Peyer's patch (tissue), 4 donors: ENCODE measurements around the gene STUB1.

Experiments
- POLR2A ChIP-seq, 2 donors: fragments of 450-650 bp; IDR thresholded peaks; one replicate each; pipeline ENCODE4 v1.5.1; 2017; ENCODE audit warnings: antibody characterized with exemption in 2 of 2, mild to moderate bottlenecking in 2 of 2, moderate library complexity in 2 of 2
- TF ChIP-seq, protein P1 (sequence below), 6 experiments: fragments of 450-650 bp in 4 of 6; fragments of 200-600 bp in 2 of 6; sonication (generic) in 1 of 6; IDR thresholded peaks; one replicate each; pipeline ENCODE4 v1.5.1; 2017 to 2019; ENCODE audit warnings: antibody characterized with exemption in 6 of 6, mild to moderate bottlenecking in 3 of 6, moderate library complexity in 1 of 6

DNA sequence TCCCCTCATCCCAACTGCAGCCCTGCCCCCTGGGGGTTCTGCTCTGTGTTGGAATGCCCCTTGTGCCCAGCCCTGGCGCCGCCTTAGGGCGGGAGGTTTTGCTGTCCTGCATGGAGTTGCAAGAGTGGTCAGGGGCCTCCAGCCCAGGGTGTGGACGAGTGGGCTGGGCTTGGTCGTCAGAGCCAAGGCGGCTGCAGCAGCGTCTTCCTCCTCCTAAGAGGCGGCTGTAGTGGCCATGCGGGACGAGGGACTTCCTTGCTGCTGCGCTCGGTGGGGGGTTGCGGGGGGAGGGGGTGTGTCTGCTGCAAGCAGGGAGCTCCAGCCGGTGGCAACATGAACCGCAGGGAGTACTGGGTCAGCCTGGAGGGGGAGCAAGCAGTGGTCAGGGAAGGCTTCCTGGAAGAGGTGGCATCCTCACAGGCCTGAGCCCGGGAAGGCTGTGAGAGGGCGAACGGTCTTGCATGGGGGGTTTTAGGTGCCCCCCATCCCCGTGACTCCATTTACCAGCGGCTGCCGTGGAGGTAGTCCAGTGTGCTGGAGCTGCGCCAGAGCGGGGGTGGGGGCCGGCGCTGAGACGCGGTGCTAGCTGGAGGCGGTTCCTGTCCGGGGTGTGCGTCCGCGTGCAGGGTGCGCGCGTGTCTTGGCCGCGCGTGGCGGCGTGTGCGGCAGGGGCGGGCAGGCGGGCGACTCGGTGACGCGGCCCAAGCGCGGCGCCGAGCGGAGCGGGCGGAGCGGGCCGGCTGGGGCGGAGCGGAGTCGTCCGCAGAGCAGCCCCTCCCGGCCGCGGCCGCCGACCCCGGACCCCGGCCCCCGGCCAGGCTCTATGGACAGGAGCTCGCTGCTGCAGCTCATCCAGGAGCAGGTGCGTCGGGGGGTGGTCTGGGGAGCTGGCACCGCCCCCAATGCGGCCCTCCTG is 5.0 kb upstream of the STUB1 start, which contains the start of gene RHBDL1:
- TF ChIP-seq, protein P1, sequence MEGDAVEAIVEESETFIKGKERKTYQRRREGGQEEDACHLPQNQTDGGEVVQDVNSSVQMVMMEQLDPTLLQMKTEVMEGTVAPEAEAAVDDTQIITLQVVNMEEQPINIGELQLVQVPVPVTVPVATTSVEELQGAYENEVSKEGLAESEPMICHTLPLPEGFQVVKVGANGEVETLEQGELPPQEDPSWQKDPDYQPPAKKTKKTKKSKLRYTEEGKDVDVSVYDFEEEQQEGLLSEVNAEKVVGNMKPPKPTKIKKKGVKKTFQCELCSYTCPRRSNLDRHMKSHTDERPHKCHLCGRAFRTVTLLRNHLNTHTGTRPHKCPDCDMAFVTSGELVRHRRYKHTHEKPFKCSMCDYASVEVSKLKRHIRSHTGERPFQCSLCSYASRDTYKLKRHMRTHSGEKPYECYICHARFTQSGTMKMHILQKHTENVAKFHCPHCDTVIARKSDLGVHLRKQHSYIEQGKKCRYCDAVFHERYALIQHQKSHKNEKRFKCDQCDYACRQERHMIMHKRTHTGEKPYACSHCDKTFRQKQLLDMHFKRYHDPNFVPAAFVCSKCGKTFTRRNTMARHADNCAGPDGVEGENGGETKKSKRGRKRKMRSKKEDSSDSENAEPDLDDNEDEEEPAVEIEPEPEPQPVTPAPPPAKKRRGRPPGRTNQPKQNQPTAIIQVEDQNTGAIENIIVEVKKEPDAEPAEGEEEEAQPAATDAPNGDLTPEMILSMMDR (IDR thresholded peaks at IDR 0.05), result no peak
- TF ChIP-seq POLR2A (IDR thresholded peaks at IDR 0.05), result no peak
